ENCODE results near the gene SCARF2. TPM values are rescaled to one million over a fixed set of nuclear protein-coding genes. Genes with fewer than 3 reads are reported as not detected.

The SCARF2 gene
- total and polyA plus RNA-seq, 4 donors = 0.15 to 2.0 (median 1.7) TPM

Small RNA genes within 50 kb of the gene (small RNA-seq; reads per million reads assigned to genes)
- gene RF00019 (not detected), gene RN7SL812P (not detected), gene RNU6-225P (not detected), gene RNY1P9 (0.11 reads per million)

Other genes starting within 250 kb of the SCARF2 start
- gene RTN4R, start 169.5 kb downstream of the SCARF2 start, total RNA-seq = 1 to 10 TPM in 1 of 2 donors, under 1 TPM in 1; 0.33 to 1.1 TPM
- gene RTN4R, start 169.5 kb downstream of the SCARF2 start, polyA plus RNA-seq = 10 to 100 TPM in 1 of 2 donors, 1 to 10 TPM in 1; 1.2 to 10.4 TPM
- gene DGCR6L, start 117.8 kb downstream of the SCARF2 start, total RNA-seq = 10 to 100 TPM; 40.7 to 58.8 TPM
- 100 to 1,000 TPM in 1 of 2 donors, 10 to 100 TPM in 1; 88.2 to 105 TPM for gene DGCR6L, start 117.8 kb downstream of the SCARF2 start, polyA plus RNA-seq
- 1 to 10 TPM; 3.8 to 5.0 TPM for gene ZNF74, start 43.7 kb downstream of the SCARF2 start, total RNA-seq
- 1 to 10 TPM in 1 of 2 donors, under 1 TPM in 1; 0.99 to 2.3 TPM for gene ZNF74, start 43.7 kb downstream of the SCARF2 start, polyA plus RNA-seq
- 10 to 100 TPM; 11.3 to 20.3 TPM for gene KLHL22, start 58.0 kb upstream of the SCARF2 start, total RNA-seq
- 1 to 10 TPM; 2.0 to 6.1 TPM for gene KLHL22, start 58.0 kb upstream of the SCARF2 start, polyA plus RNA-seq
- 10 to 100 TPM; 19.4 to 28.0 TPM for gene MED15, start 69.8 kb upstream of the SCARF2 start, total RNA-seq
- 10 to 100 TPM in 1 of 2 donors, 1 to 10 TPM in 1; 9.7 to 12.9 TPM for gene MED15, start 69.8 kb upstream of the SCARF2 start, polyA plus RNA-seq